Medulla oblongata (tissue), 1 donor: ENCODE results near the gene MAN1B1.
A peak's percentile ranks its signal among the peaks of the same experiment; 100 is the strongest.
"Not testable (repeated sequence)": the region's sequence is repeated elsewhere in the genome, so short reads cannot be mapped to it uniquely, and the experiment has no call there.

Experiments
- DNase-seq: peaks from one replicate; pipeline ENCODE4 v3.0.0-alpha.2; 2015; ENCODE audit errors: extremely low spot score

The MAN1B1 gene

DNA sequence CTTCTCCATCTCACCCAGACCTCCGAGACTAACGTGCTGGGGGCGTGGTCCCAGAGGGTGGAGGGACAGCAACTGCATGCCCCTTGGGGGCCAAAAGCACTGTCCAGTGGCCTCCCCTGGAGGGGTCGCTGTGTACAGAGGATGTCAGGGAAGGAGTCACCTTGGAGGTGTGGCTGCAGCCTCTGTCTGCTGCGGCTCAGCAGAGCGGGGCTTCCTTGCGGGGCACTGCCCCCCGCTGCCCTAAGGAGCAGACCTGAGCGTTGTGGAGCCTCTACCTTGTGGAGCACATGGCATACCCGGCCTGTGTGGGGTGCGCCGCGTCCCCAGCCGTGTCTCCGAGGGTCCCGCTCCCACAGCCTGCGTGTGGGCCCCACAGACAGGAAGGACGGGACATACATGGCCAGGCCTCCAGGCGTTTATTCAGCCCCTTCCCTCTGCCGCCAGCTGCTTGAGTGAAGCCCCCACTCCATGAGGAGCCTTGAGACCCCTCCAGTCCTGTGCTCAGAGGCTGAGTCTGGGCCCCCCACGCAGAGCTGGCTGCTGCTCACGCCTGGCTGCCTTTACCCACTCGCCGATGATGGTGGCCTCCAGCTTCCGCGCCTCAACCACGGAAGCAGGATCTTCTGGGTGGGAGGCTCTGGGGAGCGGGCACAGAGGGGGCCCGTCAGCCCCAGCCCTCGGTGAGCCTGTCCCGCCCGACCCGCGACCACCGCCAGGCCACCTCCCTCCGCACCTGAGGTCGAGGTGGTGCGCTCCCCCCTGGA, 23.5 kb downstream of the MAN1B1 start:
- DNase-seq = no peak

DNA sequence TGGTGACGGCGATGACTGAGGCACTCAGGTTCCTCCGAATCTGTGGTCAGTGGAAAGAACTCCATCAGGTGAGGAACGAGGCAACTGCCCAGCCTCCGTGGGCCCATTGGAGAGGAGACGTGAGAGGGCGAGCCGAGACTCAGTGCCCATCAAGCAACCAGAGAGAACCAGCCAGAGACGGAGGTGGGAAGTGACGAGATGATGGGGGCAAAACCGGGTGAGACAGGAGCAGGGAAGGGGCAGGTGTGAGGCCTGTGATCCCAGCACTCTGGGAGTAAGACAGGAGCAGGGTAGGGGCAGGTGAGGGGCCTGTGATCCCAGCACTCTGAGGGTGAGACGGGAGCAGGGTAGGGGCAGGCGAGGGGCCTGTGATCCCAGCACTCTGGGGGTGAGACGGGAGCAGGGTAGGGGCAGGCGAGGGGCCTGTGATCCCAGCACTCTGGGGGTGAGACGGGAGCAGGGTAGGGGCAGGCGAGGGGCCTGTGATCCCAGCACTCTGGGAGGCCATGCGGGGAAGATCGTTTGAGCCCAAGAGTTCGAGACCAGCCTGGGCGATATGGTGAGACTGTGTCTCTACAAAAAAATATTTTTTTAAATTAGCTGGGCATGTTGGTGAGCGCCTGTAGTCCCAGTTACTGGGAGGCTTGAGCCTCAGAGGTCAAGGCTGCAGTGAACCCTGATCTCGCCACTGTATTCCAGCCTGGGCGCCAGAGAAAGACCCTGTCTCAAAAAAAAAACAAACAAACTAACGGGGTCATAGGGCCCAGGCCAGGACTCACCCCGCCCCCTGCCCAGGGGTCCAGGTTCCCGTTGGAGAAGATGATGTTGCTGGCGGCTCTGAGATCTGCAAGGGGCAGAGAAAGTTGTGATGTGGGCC, 24.4 kb downstream of the MAN1B1 start:
- DNase-seq = no peak

DNA sequence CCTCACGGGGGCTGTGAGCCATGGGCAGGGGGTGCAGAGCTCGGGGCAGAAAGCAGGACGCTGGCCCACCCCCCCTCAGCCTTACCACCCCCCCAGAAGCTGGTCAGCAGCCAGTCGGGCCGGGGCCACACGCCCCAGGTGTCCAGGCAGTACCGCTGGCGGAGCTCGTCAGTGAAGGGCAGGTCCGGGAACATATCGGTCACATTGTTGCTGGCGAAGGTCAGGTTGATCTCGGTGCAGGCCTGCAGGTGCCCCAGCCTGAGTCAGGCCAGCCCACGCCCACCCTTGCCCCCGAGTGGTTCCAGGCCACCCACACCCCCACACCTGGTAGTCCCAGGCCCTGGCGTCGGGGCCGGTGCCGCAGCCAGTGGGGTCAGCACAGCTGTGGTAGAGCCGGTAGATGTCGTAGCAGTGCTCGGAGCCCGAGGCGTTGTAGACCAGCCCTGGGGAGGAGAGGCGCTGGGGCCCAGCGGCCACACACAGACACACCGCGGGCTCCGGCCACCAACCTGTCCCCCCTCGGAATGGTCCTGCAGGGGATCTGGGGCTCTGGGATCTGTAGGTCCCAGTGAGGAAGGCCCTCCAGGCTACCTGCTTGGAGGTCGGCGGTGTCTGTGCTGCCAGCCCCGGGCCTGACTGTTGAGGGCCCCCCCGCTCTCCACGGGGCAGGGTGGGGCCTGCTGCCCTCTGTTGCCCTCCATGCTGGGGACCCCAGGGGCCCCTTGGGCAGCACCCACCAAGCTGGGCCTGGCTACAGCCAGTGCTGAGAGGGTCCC, 25.2 kb downstream of the MAN1B1 start:
- DNase-seq = no peak

DNA sequence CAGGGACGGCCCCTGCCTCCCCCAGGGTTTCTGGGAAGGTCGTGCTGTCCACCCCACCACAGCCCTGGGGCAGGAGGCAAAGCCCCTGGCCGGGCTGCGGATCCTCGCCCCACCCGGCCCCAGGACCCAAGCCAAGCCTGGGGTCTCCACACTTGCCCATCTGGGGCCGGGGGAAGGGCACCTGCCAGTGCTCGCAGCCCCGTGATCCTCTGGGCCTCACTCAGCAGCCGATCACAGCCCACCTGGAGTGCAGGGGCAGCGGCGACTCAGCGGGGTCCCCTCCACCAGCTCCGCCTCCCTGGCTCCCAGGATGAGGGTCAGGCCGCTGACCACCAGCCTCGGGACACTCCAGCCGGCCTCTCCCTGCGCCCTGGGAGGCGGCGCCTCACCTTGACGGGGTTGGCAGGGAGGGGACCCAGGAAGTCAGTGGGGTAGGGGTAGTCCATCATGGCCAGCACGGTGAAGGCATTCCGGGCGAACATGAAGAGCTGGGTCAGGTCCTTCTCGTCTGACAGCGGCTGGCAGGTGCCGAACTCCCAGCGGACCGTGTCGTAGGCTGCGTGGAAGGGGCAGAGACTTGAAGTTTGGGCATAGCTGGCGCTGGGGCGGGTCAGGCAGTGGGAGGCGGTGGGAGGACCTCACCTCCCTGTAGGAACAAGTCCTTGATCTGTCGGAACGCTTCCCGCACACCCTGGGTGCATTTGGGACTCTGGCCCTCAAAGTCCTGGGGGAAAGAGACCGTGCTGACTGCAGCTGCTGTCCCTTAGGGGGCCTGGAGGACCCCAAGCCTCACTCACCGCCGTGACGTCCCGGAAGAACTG, 26.0 kb downstream of the MAN1B1 start:
- DNase-seq = no peak

DNA sequence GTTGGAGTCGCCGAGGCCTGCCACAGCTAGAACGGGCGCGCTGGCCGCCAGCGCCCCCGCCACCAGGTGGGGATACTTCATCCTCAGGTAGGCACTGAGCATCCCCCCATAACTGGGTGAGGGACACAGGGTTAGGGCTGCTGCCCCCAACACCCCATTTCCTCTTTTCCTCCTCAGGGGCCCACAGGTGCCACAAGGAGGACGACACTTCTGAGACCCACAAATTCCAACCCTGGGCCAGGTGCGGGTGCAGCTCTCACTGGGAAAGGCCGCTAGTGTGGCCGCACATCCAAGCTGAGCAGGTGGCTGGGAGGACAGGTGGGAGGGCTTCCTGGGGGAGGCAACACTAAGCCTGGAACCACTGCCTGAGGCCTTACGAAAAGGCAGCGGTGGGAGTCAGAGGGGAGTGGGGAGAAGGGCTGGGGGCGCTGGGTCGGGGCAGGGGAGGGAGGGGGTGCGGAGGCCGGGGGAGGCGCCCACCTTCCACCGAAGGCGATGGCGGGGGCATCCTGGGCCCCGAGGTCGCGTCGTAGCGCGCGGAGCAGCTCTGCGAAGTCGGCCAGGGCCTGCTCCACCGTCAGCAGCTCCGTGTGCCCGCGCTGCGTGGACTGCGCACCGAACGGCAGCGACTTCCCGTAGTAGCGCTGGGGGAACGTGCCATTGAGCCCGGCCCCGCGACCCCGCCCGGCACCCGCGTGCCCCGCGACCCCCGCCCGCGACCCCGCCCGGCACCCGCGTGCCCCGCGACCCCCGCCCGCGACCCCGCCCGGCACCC, 26.8 kb downstream of the MAN1B1 start:
- DNase-seq = no peak

DNA sequence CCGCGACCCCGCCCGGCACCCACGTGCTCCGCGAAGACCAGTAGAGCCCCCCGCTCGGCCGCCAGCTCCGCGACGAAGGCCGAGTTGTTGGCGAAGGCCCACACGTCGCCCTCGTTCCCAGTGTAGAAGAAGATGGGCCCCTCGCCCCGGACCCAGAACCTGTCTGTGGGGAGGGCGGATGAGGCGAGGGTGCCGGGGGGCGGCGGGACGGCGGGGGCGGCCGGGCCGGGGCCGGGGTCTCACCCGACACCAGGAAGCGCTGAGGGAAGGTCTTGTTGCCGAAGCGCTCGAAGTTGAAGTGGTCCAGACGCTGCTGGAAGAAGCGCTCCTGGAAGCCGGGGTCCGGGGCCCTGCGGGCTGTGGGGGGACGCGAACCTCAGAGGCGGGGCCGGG, 27.4 kb downstream of the MAN1B1 start:
- no peak for DNase-seq

DNA sequence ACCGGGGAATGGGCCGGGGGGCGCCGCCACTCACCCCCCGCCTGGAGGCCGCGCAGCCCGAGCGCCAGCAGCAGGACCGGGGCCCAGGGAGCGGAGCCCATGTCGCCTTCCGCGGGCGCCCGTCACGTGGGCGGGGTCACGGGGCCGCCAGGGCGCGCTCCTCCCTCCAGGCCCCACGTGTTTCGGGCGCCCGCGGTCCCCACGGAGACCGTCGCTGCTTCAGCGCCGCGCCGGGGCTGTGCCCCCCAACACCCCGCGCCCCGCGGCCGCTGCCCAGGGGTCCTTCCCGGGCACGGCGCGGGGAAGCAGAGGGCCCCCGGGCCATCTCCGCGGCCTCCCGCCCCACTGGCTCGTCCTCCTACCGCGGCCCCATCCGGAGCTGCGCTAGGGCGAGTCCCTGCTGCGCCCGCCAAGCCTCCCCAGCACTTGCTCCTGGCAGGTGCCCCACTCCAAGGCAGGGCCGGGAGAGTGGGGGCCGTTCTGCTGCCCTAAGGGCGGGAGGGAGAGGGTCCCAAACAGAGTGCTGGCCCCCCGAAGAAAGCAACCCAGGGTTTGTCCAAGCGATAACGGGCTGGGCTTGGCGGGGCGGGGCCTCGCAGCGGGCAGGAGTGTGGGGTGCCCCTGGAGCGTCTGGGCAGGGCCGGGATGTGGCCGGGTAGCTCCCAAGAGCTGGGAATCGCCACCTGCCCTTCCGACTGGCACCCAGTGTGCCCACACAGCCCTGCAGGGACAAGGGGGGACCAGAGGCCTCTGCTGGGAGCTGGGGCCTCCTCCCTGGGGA, 28.0 kb downstream of the MAN1B1 start, which contains the start of gene DPP7:
DPP7 (minus strand) TSS at position 121 of the 781 bp plus-strand sequence; CDS start at position 101, 20 bp downstream.
- DNase-seq = peak; percentile 85

DNA sequence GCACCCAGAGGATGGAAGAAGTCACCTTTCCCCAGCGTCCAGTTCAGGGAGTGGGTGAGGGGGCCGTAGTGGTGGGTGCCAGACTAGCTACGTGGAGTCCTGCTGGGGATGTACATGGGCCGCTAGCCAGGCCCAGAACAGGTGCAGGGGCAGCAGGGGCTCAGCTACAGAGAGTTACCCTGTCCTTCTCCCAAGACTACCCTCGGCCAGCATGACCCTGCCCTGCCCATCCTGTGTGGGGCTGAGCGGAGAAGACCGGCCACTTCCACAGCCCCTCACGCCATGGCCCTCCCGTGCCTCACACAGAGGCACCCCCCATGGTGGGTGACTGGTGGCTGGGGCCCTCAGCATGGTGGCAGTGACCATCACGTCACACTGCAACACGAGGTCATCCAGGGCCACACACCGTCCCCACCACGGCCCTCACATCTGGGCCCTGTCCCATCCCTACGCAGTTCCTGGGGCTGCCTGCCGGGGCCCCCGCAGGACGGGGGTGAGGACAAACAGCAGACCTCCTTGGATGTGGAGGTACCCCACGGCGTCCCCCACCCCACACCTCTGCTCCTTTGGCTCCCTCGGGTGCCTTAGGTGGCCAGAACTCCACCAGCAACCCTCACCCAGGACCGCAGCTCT, 28.7 kb downstream of the MAN1B1 start:
- DNase-seq = no peak

DNA sequence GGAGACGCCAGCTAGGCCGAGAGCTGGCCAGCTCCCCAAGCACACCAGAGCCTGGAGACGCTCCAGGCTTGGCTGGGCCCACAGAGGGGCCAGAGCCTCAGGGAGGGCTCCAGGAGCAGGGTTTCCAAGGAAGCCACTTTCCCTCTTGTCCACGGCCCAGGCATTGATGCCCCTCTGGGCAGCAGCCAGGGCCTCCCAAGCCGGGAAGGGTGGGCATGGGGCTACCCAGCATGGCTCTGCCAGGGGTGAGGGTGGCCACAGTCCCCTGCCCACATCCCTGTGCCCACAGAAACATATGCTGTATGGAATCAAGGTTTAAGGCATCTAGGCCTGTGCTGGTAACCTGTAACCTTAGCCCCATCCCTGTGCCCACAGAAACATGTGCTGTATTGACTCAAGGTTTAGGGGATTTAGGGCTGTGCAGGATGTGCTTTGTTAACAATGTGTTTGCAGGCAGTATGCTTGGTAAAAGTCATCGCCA, 29.3 kb downstream of the MAN1B1 start:
- DNase-seq = no peak

DNA sequence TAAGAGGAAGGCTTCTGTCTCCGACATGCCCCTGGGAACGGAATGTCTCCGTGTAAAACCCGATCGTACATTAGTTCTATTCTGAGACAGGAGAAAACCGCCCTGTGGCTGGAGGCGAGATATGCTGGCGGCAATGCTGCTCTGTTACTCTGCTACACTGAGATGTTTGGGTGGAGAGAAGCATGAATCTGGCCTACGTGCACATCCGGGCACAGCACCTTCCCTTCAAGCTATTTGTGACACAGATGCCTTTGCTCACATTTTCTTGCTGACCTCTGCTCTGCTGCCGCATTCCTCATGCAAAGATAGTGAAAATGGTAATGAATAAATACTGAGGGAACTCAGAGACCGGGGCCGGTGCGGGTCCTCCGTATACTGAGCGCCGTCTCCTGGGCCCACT, 29.9 kb downstream of the MAN1B1 start:
- no peak for DNase-seq

DNA sequence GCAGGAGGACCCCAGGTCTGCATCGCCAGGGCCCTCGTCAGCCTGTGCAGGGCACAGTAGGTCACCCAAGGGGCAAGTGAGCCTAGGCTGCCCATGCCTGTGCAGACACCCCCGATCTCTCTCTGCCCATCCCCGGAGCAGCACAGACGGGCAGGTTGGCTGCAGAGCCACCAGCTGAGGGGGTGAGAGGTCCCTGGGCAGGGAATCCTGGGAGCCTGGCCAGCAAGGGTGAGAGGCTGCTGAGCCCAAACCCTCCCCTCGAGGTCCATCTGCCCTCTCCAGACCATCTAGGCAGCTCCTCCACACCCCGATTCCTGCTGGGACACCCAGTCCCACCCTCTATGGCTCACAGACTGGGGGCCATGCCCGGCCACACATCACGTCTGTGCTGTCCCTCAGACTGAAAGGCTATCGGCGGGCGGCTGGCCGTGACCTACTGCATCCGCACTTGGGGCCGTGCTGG, 30.5 kb downstream of the MAN1B1 start:
- DNase-seq = no peak

DNA sequence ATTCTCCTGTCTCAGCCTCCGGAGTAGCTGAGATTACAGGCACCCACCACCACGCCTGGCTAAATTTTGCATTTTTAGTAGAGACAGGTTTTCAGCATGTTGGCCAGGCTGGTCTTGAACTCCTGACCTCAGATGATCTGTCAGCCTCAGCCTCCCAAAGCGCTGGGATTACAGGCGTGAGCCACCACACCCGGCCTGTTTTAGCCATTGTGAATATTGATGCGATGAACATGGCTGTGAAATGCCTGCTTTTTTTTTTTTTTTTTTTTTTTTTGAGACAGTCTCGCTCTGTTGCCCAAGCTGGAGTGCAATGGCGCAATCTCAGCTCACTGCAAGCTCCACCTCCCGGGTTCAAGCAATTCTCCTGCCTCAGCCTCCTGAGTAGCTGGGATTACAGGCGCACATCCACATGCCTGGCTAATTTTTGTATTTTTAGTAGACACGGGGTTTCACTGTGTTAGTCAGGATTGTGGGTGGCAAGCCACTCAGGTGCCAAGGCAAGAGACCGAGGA, 31.4 kb downstream of the MAN1B1 start:
- not testable (repeated sequence) for DNase-seq

DNA sequence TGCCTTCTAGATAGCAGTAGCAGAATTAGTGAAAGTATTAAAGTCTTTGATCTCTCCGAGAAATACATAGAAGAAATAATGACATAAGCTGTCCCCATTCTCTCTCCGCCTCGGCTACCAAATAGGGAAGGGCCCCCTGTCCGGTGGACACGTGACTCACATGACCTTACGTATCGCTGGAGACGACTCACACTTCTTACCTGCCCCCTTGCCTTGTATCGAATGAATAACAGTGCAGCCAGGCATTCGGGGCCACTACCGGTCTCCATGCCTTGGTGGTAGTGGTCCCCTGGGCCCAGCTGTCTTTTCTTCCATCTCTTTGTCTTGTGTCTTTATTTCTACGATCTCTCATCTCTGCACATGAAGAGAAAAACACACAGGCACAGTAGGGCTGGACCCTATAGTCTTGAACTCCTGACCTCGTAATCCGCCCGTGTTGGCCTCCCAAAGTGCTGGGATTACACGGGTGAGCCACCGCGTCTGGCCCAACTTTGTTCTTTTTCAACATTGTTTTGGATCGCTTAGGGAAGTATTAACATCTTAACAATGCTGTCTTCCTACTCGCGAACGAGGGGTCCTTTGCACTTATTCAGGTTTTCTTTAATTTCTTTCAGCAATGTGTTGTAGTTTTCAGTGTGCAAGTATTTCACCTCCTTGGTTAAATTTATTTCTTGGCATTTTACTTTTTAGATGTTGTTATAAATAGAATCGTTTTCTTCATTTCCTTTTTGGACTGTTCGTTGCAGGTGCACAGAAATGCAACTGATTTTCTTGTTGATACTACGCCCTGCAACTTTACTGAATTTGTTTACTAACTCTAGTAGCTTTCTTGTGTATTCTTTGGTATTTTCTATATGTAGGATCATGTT, 35.4 kb downstream of the MAN1B1 start:
- not testable (repeated sequence) for DNase-seq

DNA sequence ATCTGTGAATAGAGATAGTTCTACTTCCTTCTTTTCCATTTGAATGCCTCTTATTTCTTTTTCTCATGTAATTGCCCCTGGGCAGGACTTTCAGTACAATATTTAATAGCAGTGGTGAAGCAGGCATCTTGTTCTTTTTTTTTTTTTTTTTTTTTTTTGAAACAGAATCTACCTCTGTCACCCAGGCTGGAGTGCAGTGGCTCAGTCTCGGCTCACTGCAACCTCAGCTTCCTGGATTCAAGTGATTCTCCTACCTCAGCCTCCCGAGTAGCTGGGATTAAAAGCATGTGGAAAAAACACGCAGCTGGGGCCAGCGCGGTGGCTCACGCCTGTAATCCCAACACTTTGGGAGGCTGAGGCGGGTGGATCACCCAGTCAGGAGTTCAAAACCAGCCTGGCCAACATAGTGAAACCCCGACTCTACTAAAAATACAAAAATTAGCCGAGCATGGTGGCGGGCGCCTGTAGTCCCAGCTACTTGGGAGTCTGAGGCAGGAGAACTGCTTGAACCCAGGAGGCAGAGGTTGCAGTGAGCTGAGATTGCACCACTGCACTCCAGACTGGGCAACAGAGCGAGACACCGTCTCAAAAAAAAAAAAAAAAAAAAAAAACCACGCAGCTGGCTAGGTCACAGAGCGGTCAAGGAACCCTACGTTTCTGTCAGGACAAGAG, 36.1 kb downstream of the MAN1B1 start:
- DNase-seq = not testable (repeated sequence)

DNA sequence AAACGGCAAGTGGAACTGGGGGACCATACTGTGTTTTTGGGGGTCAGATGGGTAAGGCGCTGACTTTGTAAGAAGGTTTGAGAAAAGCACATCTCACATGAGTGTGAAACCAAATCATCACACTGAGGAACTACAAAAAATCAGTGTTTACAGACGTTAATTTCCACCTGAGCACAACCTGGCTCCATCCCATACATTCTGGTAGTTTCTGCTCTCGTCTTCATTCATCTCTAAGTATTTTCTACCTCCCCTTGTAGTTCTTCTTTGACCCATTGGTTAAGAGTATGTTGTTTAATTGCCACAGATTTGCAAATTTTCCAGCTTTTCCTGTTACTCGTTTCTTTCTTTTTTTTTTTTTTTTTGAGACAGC, 36.7 kb downstream of the MAN1B1 start:
- no peak for DNase-seq

DNA sequence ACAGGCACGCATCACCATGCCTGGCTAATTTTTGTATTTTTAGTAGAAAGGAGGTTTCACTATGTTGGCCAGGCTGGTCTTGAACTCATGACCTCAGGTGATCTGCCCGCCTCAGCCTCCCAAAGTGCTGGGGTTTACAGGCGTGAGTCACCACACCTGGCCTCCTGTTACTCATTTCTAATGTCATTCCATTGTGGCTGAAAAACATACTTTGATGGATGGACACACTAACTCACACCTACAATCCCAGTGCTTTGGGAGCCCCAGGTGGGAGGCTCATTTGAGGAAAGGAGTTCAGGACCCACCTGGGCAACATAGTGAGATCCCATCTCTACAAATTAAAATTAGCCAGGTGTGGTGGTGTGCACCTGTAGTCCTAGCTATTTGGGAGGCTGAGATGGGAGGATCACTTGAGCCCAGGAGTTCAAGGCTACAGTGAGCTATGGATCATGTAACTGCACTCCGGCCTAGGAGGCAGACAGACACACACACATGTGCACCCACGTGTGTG, 37.2 kb downstream of the MAN1B1 start:
- not testable (repeated sequence) for DNase-seq

DNA sequence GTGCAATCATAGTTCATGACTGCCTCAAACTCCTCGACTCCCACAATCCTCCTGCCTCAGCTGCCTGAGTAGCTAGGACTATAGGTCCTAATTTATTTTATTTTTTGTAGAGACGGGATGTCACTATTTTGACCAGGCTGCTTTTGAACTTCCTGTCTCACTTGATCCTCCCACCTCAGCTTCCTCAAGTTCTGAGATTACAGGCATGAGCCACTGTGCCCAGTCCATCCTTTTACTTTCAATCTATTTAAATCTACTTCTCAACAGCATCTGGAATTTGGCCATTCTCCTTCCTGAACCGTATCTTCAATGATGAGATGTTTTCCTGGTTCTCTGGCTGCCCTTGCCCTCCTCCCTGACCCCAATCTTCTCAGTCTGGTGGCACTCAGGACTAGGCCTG, 40.0 kb downstream of the MAN1B1 start:
- no peak for DNase-seq
